Immature natural killer cell (primary cell): ENCODE results near the gene SCNN1A. TPM values are rescaled to one million over a fixed set of nuclear protein-coding genes. Genes with fewer than 3 reads are reported as not detected.
A peak's percentile ranks its signal among the peaks of the same experiment; 100 is the strongest.
"Not testable (repeated sequence)": the region's sequence is repeated elsewhere in the genome, so short reads cannot be mapped to it uniquely, and the experiment has no call there.

Experiments used
- DNase-seq, 3 donors: peaks; one replicate each; pipeline ENCODE4 v3.0.0; 2022; ENCODE audit warnings: mixed read lengths in 1 of 3
- H3K27ac Mint-ChIP-seq, 6 donors: one replicate each; pipeline ENCODE4 v1.8.0; 2020; ENCODE audit warnings: mixed read lengths in 6 of 6, mild to moderate bottlenecking in 5 of 6, inconsistent platforms in 4 of 6, moderate library complexity in 3 of 6
- H3K27me3 Mint-ChIP-seq, 3 donors: one replicate each; pipeline ENCODE4 v1.8.0; 2020 to 2021; ENCODE audit warnings: low read depth in 3 of 3, mild to moderate bottlenecking in 3 of 3, mixed read lengths in 3 of 3, moderate library complexity in 3 of 3, inconsistent platforms in 1 of 3
- H3K36me3 Mint-ChIP-seq, 3 donors: one replicate each; pipeline ENCODE4 v1.8.0; 2020; ENCODE audit warnings: mixed read lengths in 3 of 3, inconsistent platforms in 2 of 3, mild to moderate bottlenecking in 2 of 3
- H3K4me1 Mint-ChIP-seq, 2 donors: one replicate each; pipeline ENCODE4 v1.8.0; 2020; ENCODE audit warnings: inconsistent platforms in 2 of 2, mild to moderate bottlenecking in 2 of 2, mixed read lengths in 2 of 2, moderate library complexity in 1 of 2
- H3K4me3 Mint-ChIP-seq, 5 donors: one replicate each; pipeline ENCODE4 v1.8.0; 2020; ENCODE audit warnings: mild to moderate bottlenecking in 5 of 5, mixed read lengths in 5 of 5, inconsistent platforms in 3 of 5, moderate library complexity in 3 of 5
- H3K9me3 Mint-ChIP-seq, 6 donors: one replicate each; pipeline ENCODE4 v1.8.0; 2020; ENCODE audit warnings: mild to moderate bottlenecking in 6 of 6, mixed read lengths in 6 of 6, inconsistent platforms in 4 of 6, moderate library complexity in 3 of 6
- polyA plus RNA-seq, 3 donors: library from polyadenylated mRNA; unstranded; fragments of 300-500 nt; fragmentation: Illumina TruSeq; gene quantifications; one replicate each; pipeline ENCODE4 v1.2.3, GENCODE V29; 2021

SCNN1A gene
- polyA plus RNA-seq, 3 donors from 2014 or later: 0.10 to 0.64 TPM; not detected in 1

GRCh38 chr12:6342140-6342889, 33.0 kb downstream of the SCNN1A start:
- no peak for DNase-seq
- no peaks in the 10 kb centered on the region for H3K36me3 Mint-ChIP-seq
- peaks cover 43 to 47% of the 10 kb centered on the region in 2 donors for H3K4me1 Mint-ChIP-seq
- no peak overlapping the region for H3K4me3 Mint-ChIP-seq
- H3K27ac Mint-ChIP-seq: no peak overlapping the region
- no peaks in the 10 kb centered on the region for H3K9me3 Mint-ChIP-seq
- peaks cover 3 to 8% (median 3%) of the 10 kb centered on the region in 3 donors for H3K27me3 Mint-ChIP-seq

- DNase-seq: peak; percentile 48 to 59 (median 50)
- no peak within 1 kb of the TSS for H3K4me3 Mint-ChIP-seq
- peaks cover 5 to 12% (median 5%) of the 10 kb centered on the region in 3 donors for H3K27me3 Mint-ChIP-seq
- no peak within 1 kb of the TSS for H3K27ac Mint-ChIP-seq
- H3K4me1 Mint-ChIP-seq: peaks cover 36 to 40% of the 10 kb centered on the region in 2 donors
- no peaks in the 10 kb centered on the region for H3K9me3 Mint-ChIP-seq
- no peaks in the 10 kb centered on the region for H3K36me3 Mint-ChIP-seq
These were observed 33.8 kb downstream of the SCNN1A start, which contains the start of gene TNFRSF1A for GRCh38 chr12:6341417-6342139. TNFRSF1A (minus strand) TSS chr12:6342076; CDS start chr12:6341814, 262 bp downstream.

DNA sequence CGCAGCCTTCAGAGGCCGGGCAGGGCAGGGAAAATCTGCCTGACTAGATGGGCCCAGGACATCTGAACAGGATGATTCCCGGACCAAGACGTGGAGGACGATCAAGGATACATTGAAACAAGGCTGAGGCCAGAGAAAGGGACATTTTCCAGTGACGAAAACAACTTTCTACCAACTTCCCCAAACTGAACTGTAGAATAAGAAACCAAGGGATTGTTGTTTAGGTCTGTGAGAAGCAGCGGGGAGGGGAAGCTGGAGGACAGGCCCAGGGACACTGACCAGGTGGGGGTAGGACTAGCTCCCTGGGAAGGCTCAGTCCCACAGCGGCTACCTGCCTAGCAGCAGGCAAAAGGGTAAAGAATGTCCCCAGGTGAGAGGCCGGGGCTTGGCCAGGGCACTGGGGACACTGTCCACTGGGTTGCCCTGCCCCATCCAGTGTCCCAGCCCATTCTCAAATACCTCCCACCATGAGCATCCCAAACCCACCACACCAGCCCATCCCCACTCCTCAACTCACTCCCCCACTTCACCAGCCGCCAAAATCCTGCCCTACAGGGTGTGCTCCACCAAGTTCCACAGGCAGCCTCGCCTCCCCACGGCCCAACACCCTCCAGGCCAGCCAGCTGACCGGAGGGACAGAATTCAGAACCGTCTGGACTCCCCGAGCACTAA, 34.5 kb downstream of the SCNN1A start:
- Mint-ChIP-seq H3K27me3 (peaks cover 5 to 17% (median 6%) of the 10 kb centered on the region in 3 donors), H3K4me3 (no peak overlapping the region), H3K9me3 (no peaks in the 10 kb centered on the region), H3K27ac (no peak overlapping the region), H3K36me3 (no peaks in the 10 kb centered on the region), H3K4me1 (peaks cover 32 to 33% of the 10 kb centered on the region in 2 donors)
- DNase-seq: no peak

DNA sequence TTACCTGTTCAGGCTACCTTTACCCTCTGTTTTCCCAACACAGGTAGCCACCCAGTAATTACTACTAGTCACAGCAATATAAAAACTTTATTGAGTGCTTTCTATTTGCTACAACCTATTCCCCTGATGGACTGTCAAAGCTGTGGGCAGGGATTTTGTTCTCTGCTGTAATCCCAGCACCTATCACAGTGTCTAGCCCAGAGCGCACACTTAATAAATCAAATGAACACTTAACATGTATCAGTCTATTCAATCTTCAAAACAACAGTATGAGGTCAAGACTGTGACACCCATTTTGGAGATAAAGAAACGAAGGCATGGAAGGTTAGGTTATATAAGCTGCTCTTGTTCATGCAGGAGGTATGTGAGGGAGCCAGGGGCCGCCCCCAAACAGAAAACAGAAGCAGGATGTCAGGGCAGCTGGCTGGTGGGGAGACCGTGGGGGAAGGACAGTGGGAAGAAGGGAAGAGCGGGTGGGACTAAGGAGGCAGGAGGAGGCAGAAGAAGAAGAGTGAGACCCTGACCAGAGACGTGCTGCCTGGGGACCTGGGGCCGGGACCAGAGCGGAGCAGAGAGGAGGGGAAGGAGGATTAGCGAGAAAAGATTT, 35.2 kb downstream of the SCNN1A start:
- H3K4me1 Mint-ChIP-seq: peaks cover 25 to 32% of the 10 kb centered on the region in 2 donors
- no peak overlapping the region for H3K4me3 Mint-ChIP-seq
- peak in 1 of 3 donors; percentile 37 for DNase-seq
- H3K36me3 Mint-ChIP-seq: peaks cover 0 to 5% (median 0%) of the 10 kb centered on the region in 3 donors
- peaks cover 8 to 21% (median 9%) of the 10 kb centered on the region in 3 donors for H3K27me3 Mint-ChIP-seq
- no peak overlapping the region for H3K27ac Mint-ChIP-seq
- no peaks in the 10 kb centered on the region for H3K9me3 Mint-ChIP-seq

DNA sequence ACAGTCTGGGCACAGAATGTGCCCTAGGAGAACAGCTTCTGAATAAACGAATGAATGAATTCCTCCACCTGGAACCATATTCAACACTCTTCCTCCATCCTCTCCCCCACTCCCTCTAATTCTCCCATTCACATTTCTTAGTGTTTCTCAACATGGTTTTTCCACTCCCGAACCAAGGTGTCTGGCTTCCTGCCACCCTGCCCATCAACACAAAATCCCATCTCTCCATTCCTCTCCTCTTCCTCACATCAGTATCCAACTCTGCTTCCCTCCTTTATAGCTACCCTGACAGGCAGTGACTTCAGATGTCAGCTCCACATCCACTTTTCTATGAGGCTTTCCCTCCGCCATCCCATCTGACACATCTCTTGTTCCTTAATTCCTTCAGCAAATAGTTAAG, 36.4 kb downstream of the SCNN1A start:
- H3K4me3 Mint-ChIP-seq: no peak overlapping the region
- DNase-seq: no peak
- H3K36me3 Mint-ChIP-seq: peaks cover 0 to 12% (median 3%) of the 10 kb centered on the region in 3 donors
- peaks cover 22 to 43% of the 10 kb centered on the region in 2 donors for H3K4me1 Mint-ChIP-seq
- H3K27me3 Mint-ChIP-seq: peaks cover 8 to 20% (median 9%) of the 10 kb centered on the region in 3 donors
- no peak overlapping the region for H3K27ac Mint-ChIP-seq
- no peaks in the 10 kb centered on the region for H3K9me3 Mint-ChIP-seq

- not testable (repeated sequence) for H3K4me3 Mint-ChIP-seq, H3K9me3 Mint-ChIP-seq, H3K27ac Mint-ChIP-seq, DNase-seq
- peaks cover 20 to 44% of the 10 kb centered on the region in 2 donors for H3K4me1 Mint-ChIP-seq
- peaks cover 8 to 20% (median 9%) of the 10 kb centered on the region in 3 donors for H3K27me3 Mint-ChIP-seq
- peaks cover 4 to 17% (median 8%) of the 10 kb centered on the region in 3 donors for H3K36me3 Mint-ChIP-seq
These were observed 36.8 kb downstream of the SCNN1A start for GRCh38 chr12:6338536-6338935.

- Mint-ChIP-seq H3K9me3 (no peaks in the 10 kb centered on the region), H3K36me3 (peaks cover 6 to 20% (median 10%) of the 10 kb centered on the region in 3 donors), H3K4me3 (no peak overlapping the region), H3K27me3 (peaks cover 8 to 20% (median 9%) of the 10 kb centered on the region in 3 donors), H3K4me1 (peaks cover 14 to 44% of the 10 kb centered on the region in 2 donors), H3K27ac (no peak overlapping the region)
- DNase-seq: peak in 1 of 3 donors; percentile 31
These were observed 37.4 kb downstream of the SCNN1A start for GRCh38 chr12:6337958-6338433.

DNA sequence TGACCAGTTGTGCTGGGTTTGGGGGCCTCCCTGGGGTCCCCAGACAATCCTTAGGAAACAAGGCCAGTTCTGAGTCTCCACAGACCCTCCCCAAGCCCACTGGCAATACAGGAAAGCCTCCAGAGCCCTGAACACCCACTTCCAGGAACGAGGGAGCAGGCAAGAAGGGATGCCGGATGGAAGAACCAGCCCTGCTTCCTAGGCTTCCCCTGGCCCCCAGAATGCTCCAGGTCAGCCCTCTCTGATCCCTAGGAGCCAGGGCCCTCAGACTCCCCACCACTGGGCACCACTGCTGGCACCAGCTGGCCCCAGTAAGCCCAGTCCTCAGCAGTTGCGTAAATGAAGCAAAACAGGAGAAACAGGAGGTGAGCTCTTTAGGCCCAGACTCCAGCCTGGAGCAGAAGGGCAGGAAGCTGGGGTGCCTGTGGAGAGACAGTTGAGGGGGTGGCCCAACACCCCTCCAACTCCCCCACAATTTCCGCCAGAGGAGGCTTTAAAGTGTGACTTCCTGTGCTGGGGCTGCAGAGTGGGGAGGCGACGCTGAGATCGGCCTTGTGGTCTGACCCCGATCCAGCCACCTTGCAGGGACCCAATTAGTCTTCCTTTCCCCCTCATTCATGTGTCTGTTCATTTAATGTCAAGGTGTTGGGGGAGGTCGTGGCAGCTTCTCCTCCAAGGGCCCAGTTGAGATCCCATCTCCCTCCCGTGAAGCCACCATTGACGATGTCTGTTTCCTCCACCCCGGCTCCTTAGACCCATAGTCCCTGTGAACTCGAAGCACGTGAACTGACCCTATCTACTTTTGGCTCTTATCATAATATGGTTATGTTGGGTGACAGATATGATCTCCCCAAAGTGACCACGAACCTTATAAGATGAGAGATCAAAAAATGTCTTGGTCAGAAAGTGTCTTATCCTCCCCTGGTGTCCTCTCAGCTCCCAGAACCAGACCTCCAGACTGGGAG, 38.2 kb downstream of the SCNN1A start:
- DNase-seq: peak; percentile 88 to 90 (median 90)
- Mint-ChIP-seq H3K9me3 (no peaks in the 10 kb centered on the region), H3K27me3 (peaks cover 8 to 18% (median 9%) of the 10 kb centered on the region in 3 donors), H3K4me1 (peaks cover 6 to 44% of the 10 kb centered on the region in 2 donors), H3K4me3 (no peak overlapping the region), H3K36me3 (peaks cover 13 to 27% (median 17%) of the 10 kb centered on the region in 3 donors), H3K27ac (no peak overlapping the region)

GRCh38 chr12:6336079-6336888, 39.1 kb downstream of the SCNN1A start:
- Mint-ChIP-seq H3K4me3 (no peak overlapping the region), H3K27ac (no peak overlapping the region), H3K27me3 (peaks cover 5 to 16% (median 9%) of the 10 kb centered on the region in 3 donors), H3K4me1 (peaks cover 4 to 44% of the 10 kb centered on the region in 2 donors), H3K36me3 (peaks cover 16 to 30% (median 20%) of the 10 kb centered on the region in 3 donors), H3K9me3 (no peaks in the 10 kb centered on the region)
- DNase-seq: peak; percentile 59 to 66 (median 63)

DNA sequence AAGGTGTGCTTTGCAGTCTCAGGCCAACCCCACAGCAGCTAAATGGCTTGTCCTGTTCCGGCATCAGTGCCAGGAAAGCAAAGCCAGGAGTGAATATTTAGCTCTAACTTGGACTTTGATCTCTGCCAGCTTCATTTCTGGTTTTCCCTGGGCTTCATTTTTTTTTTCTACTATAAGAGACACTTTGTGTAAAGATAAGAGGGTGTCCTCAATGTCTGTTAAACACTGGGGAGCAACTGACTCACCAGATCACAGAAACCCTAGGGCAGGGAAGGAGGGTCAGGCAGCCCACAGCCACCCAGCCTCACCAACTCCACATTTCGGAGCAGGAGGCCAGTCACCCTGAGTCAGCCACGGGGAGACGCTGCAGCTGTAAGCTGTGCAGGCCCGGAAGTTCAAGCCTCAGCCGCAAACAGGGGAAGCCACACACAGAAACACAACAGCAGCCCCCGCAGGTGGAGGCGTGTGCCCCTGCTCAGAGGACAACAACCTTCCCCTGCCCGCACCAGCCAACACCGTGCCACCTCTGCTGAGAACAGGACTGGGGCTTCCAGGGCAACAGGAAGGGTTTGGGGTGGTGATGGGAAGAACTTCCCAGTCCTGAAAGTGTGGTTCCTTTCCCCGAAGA, 39.8 kb downstream of the SCNN1A start:
- no peak overlapping the region for H3K4me3 Mint-ChIP-seq
- DNase-seq: peak; percentile 89 to 91 (median 90)
- peaks cover 5 to 16% (median 9%) of the 10 kb centered on the region in 3 donors for H3K27me3 Mint-ChIP-seq
- H3K4me1 Mint-ChIP-seq: peaks cover 11 to 49% of the 10 kb centered on the region in 2 donors
- H3K27ac Mint-ChIP-seq: no peak overlapping the region
- no peaks in the 10 kb centered on the region for H3K9me3 Mint-ChIP-seq
- H3K36me3 Mint-ChIP-seq: peaks cover 17 to 35% (median 22%) of the 10 kb centered on the region in 3 donors

GRCh38 chr12:6334940-6335450, 40.4 kb downstream of the SCNN1A start:
- no peak for DNase-seq
- Mint-ChIP-seq H3K4me3 (no peak overlapping the region), H3K36me3 (peaks cover 17 to 37% (median 25%) of the 10 kb centered on the region in 3 donors), H3K27me3 (peaks cover 5 to 16% (median 9%) of the 10 kb centered on the region in 3 donors), H3K9me3 (no peaks in the 10 kb centered on the region), H3K4me1 (peaks cover 13 to 52% of the 10 kb centered on the region in 2 donors), H3K27ac (no peak overlapping the region)
